GM19238 (cell line): ENCODE data around the gene CLASP1.
"Not testable (repeated sequence)": the region's sequence is repeated elsewhere in the genome, so short reads cannot be mapped to it uniquely, and the experiment has no call there.

Source experiments
- DNase-seq: peaks from one replicate; pipeline ENCODE4 v3.0.0; 2011; ENCODE audit warnings: low spot score; ENCODE audit not compliant: insufficient read length

CLASP1 gene

DNA sequence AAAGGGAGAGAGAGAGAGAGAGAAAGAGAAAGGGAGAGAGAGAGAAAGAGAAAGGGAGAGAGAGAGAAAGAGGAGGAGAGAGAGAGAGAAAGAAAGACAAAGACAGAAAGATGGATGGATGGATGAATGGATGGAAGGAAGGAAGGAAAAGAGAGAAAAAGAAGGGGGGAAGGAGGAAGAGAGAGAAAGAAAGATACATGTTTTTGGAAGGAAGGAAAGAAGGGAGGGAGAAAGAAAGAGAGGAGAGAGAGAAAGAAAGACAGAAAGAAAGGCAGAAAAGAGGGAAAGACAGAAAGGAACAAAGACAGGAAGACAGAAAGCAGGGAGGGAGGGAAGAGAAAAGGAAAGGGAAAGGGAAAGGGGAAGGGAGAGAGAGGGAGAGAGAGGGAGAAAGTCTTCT is 67.0 kb downstream of the CLASP1 start:
- DNase-seq: no peak

DNA sequence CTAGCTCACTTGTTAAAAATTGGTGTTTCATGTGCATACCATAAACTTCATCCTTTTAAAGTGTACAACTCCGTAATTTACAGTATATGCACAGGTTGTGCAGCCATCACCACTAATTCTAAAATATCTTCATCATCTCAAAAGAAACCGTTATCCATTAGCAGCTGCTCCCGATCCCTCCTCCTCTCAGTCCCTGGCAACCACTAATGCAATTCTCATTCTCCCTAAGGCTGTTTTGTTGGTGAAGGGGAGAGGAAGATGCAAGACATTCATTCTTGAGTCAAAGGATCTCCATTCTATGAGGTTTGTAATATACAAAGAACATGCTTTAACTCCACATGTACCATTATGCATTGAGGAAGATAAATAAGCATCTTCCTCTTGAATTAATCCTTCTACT is 70.0 kb downstream of the CLASP1 start:
- DNase-seq: no peak

DNA sequence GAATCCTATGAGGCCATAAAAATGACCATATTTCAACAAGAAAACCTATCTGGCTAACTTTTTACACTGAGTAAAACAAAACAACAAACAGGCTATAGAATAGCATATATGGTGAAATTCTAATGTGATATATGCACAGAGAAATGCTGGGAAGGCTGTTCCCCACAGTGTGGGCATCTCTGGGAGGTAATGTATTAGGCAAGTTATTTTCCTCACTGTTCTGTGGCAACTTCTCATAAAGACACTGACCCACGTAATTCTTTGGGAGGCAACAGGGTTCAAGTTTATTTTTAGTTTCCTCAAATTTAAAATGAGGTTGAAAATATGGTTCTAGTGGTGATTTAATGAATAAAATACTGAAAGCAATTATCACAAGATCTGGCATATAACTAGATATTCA is 71.9 kb downstream of the CLASP1 start:
- no peak for DNase-seq

DNA sequence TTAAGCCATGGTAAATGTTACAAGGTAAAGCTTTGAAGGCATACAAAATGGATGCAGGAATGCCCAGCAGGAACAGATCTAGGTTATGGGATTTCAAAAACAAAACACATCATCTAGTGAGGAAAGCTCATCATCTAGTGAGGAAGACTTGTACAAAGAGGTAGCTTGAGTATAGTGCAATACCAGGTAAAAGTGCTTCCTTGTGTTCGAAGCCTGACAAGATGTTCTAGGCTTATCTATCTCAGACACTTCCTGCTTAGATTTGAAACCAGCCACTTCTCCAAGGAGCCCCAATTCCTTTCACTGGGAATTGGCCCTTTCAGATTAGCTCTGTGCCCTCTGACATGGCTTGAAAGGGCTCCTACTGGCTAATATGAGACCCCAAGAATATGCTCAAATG is 73.0 kb downstream of the CLASP1 start:
- DNase-seq: no peak

DNA sequence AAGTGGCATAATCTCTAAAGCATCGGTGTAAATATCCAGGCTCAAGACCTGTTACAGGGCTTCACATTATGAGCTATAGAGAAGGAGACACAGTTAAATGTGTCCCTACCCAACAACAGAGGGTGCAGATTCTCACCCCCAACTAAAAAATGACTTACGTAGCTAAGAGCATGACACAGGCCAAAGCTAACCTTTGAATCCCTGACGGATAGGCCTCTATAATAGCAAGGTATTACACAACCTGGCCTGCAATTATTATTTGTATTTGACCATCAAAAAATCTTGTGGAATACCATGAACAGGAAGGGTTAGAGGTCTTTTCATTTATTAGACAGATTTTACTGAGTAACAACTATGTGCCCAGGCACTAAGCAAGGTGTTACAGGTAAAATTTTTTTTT is 73.5 kb downstream of the CLASP1 start:
- DNase-seq: no peak

DNA sequence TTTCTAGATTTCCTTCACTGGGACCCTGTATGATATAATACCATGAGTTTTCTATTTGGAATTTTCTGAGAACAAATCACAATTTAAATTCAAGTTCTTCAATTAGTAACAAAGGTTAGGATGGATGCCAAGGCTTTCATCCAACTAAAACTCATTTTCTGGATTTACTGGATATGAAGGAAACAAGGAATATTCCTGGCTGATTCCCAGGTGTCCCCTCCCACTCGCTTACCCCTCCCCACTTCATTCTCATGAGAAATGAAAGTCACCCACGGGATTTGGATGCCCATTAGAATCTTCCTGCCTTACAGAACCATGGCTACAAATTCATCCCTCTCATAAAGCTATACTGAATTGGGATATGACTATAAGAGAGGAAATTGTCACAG is 78.6 kb downstream of the CLASP1 start:
- no peak for DNase-seq

DNA sequence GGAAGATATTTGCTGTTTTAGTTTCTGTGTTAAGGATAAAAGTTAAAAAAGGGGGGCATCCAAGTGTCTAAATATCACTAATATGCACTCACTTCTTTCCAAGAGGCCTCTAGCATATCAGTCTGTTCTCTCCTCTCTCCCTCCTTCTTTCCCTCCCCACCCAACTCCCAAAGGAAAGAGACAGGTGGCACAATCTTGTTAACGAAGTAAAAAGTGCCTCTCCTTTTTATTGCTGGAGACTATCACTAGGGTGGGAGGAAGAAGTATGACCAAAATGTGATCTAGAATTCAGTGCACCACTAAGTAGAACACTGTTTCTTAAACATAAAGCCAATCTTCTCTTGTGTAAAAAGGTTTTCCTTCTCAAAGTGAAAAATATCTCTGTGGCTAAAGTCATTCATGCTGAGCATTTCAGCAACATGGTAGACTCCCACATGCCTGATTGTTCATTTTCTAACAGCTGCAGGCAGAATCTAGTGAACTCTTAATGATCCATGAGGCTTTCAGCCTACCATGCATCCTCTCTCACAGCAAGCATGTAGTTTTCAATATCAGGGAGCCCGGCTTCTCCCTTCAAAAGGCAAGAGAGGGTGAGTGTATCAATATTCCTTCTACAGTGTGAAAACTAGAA is 79.1 kb downstream of the CLASP1 start:
- no peak for DNase-seq

DNA sequence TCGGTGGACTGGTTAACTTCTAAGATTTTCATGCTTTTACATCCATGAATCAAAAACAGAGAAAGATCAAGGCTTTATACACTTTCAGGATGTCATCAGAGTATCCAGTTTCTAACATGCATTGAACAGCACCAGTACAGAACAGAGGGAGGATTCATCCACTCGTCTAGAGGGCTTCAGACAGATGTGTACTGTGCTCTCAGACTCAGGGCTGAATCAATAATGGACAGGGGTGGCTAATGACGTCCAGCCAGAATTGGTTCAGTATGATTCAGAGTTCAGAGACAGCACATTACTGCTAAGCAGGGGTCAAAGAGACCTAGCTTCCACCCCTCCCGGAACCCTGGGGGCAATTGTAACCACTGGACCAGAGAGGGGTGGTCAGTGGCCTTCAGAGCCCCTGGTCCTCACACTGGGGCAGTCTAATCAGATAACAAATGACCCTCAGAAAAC is 81.3 kb downstream of the CLASP1 start:
- DNase-seq: no peak

DNA sequence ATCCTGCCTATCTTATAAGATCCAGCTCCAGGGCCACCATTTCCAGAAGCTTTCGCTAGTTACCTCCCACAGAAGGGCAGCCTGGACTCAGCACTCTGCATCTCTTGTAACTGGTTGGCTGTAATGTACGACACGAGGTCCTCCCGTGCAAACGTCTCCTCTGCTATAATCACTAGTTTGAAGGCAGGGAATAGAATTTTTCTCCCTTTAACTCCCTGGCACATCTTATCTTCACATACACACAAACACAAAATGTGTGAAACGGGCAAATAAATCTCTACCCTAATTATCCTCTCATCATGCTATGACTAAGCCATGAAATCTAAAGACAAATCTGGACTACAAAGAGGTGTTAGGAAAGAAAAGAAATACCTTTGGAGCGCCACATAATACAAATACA is 81.8 kb downstream of the CLASP1 start:
- no peak for DNase-seq

DNA sequence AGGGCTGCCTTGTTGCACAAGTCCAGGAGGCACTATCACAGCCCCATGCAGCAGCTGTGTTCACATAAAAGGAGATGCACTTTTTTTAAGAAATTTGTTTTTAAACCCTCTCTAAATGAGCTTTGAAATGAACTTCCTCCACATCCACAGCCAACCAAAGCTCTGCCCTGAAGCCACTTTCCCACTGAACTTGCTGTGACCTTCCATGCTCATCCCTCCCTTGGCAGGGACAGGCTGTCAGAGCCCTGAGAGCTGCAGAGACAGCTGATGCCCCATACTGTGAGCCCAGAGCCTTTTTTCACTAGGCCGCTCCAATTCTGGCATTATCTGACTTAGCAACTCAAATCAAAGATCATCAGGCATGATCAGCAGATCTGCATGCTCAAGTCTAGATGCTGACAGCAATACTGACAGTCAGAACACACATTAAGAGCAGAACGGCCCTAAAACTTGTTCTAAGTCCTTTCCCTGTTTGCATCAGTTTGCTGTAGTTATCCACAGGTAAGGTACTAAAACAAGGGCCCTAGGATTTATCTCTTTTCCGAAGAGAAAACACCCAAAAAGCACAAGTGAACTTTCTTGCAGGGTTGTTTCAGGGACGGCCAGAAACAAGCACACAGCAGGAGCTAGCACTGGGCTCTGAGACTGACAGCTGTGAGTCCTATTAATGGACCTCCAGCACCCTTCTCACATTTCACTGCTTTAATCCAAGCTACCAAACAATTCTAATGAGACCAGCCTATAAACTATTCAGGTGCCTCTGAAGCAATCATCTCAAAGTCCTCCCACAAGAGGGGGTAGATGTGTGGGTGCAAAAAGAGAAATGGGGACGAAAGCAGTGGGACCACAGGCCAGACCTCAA is 83.6 kb downstream of the CLASP1 start:
- no peak for DNase-seq

DNA sequence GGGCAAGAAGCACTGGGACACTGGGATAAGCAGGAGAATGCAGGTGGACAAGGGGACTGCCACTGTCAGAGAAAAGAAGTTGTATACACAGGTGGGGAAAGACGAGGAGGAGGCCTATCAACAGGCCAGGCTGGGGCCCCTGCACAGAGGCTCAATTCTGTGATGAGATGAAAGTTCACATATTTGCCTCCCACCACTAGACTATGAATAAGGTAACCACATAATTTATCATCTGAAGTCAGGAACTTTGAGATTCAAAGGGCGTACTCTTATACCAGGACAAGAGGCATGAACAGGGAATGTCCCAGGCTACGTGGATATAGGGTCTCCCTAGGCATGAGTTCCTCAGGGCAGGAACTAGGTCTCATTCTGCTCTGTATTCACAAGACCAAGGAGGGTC is 84.4 kb downstream of the CLASP1 start:
- DNase-seq: no peak

DNA sequence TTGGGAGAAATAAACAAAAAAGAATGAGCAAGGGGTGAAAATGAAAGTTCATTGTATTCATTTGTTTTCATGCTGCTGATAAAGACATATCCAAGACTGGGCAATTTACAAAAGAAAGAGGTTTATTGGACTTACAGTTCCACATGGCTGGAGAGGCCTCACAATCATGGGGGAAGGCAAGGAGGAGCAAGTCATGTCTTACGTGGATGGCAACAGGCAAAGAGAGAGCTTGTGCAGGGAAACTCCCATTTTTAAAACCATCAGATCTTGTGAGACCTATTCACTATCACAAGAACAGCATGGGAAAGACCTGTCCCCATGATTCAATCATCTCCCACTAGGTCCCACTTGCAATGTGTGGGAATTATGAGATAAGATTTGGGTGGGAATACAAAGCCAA is 85.5 kb downstream of the CLASP1 start:
- not testable (repeated sequence) for DNase-seq

DNA sequence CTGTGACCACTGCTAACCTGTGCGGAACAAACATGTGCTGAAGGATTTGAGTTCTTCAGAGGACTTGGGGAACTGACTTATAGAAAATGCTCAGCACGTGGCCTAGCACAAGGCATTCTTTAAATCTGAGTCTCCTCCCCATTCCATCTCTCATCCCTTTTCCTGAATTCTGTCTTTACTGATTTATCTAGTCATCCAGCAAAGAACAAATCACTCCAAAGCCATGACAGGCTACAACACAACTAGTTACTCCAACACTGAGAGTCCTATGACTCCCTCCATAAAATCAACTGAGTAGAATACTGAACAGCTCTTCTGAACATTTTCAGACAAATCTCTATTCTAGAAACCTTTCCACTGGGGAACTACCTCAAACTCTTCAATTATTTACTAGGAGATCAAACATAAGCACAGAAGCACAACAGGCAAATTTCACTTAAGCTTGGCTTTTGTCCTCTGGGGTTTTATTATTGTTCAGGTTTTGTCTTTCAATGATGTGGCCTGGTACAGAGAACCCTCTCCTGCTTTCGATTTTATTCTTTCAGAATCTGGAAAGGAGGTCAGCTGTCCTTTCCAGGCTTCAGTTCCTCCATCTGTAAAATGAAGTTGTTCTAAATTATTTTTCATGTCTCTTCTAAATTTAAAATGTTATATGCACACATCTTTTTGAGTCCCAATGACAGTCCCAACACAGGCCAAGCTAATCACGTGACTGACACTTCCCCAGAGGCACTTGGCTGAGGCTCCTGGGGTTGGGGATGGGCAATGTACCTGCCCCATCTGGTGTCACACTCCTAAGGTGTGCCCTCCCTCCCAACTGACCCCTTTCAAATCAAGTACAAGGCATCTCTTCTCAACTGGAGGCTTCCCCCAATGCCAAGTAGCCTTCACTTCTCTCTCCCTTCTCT is 86.7 kb downstream of the CLASP1 start:
- no peak for DNase-seq

DNA sequence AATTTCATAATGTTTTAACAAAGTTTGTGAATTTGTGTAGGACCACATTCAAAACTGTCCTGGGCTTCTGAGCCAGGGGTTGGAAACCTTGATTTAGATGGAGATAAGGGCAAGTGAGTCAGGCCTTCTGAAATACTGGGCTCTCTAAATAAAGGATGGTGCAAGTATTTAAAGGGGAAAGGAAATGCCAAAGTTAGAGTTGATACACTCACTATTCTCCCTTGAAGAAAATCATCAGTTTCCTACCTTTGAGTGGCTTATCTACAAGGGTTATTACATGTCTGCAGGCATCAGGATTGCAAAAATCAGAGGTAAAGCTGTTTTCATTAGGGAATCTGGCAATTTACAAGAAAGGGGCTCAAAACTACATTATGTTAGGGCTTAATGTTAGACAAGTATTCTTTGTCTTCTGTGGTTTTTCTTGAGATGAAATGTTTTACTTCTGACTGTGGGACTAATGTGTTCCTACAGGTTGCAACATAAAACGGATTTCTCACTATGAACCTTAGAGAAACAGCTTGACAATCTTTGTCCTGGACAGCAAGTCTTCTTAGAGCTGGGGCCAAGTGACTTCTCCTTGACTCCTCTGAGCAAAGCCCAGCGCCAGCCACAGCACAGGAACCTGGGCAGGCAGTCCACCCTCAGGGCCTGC is 87.5 kb downstream of the CLASP1 start:
- DNase-seq: no peak

DNA sequence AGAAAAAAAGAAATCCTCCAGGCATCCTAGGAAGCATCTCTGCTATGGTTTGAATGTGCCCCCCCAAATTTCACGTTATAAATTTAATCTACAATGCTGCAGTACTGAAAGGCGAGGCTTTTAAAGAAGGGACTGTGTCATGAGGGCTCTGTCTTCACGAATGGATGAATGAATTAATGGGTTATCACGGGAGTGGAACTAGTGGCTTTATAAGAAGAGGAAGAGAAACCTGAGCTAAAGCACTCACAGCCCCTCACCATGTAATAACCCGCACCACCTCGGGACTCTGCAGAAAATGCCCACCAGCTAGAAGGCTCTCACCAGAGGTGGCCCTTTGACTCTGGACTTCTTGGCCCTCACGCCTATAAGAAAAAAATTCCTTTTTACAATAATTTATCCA is 90.9 kb downstream of the CLASP1 start:
- DNase-seq: no peak

DNA sequence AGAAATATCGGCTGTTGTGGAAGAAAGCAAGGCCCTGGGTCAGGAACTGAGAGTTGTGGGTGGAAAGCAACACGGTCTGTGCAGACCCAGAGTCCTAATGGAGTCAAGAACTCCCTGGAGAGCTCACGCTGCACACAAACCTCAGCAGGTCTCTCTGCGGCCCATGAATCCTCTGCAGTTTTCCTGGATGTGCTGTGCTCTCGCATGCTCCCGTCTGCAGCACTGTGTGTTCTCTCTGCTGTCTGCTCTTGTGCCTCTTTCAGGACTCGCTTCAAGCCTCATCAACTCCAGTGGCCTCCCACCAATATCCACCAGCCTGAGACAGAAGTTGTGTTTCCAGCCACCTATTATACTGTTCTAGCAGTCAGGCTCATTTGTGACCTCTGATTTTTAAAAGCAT is 94.3 kb downstream of the CLASP1 start:
- DNase-seq: no peak

DNA sequence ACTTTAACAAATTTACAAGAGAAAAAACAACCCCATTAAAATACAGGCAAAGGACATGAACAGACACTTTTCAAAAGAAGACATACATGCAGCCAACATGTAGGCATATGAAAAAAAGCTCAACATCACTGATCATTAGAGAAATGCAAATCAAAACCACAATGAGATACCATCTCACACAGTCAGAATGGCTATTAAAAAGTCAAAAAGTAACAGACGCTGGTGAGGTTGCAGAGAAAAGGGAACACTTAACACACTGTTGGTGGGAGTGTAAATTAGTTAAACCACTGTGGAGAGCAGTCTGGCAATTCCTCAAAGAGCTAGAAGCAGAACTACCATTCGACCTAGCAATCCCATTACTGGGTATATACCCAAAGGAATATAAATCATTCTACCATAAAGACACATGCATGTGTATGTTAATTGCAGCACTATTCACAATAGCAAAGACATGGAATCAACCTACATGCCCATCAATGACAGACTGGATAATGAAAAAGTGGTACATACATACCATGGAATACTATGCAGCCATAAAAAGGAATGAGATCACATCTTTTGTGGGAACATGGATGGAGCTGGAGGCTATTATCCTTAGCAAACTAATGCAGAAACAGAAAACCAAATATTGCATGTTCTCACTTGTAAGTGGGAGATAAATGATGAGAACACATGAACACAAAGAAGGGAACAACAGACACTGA is 96.6 kb downstream of the CLASP1 start:
- DNase-seq: not testable (repeated sequence)

DNA sequence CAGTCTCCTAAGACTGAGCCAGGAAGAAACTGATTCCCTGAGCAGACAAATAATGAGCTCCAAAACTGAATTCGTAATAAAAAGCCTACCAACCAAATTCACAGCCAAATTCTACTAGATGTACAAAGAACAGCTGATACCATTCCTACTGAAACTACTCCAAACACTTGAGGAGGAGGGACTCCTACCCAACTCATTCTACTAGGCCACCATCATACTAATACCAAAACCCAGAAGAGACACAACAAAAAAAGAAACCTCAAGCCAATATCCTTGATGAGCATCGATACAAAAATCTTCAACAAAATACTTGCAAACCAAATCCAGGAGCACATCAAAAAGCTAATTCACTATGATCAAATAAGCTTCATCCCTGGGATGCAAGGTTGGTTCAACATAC is 98.6 kb downstream of the CLASP1 start:
- no peak for DNase-seq

DNA sequence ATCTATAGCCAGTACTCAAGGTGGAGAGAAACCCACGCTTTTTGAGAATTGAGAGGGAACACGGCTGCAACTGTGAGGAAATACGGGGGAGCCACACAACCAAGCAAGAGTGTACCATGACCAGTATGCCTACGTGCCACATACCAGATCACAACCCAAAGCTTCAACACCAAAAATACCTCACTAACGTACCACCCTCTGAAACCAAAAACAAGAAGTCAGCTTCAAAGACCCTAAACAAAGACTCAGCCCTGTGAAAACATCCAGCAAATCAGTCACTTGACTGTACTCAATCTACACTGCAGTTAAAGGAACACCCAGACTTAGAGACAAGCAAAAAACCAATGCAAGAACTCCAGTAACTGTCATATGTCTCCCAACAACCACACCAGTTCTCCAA is 101.6 kb downstream of the CLASP1 start:
- DNase-seq: no peak

DNA sequence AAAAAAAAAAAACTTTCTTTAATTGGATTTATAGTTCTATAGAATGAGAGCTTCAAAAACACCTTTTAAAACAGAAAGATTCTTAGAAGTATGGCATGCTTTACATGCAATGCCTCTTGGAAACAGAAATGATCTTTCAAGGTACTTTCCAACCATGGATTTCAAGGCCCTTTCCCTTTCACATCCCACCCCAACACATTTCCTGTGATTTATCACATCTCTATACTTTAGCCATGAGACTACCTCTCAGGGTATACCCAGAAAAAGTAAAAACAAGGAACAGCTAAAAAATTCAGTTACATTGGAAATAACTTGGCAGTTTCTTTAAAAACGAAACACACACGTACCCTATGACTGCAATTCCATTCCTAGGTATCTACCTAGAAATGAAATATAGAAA is 103.3 kb downstream of the CLASP1 start:
- no peak for DNase-seq

DNA sequence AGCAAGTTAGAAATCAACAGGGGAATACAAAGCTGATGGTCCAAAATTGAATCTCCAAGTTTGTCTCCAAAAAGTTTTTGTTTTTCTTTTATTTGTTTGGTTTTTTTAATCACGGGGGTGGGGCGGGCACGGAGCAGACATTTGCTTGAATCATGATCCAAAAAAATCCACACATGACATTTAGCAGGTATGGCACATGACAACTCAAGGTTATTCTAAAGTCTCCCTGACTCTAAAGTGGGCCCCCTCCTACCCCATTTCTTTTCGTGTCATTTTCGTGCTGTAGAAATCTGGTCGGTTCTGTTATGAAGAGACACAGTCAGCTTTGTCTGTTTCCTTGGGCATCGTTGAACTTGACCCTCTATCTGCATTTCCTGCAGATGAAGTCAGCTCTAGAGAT is 104.0 kb downstream of the CLASP1 start:
- no peak for DNase-seq
